NCI-H1694 treated with DMSO at 0.1 percent for 48 hours (cell line): ENCODE data around the gene HELZ.
"Not testable (repeated sequence)": the region's sequence is repeated elsewhere in the genome, so short reads cannot be mapped to it uniquely, and the experiment has no call there.

Experiments
- DNase-seq: peaks from one replicate; lab custom pipeline; 2025; lab: John Stamatoyannopoulos, UW

The HELZ gene

GRCh38 chr17:67227488-67227887, 17.5 kb downstream of the HELZ start:
- no peak for DNase-seq

GRCh38 chr17:67225316-67225715, 19.7 kb downstream of the HELZ start:
- no peak for DNase-seq

DNA sequence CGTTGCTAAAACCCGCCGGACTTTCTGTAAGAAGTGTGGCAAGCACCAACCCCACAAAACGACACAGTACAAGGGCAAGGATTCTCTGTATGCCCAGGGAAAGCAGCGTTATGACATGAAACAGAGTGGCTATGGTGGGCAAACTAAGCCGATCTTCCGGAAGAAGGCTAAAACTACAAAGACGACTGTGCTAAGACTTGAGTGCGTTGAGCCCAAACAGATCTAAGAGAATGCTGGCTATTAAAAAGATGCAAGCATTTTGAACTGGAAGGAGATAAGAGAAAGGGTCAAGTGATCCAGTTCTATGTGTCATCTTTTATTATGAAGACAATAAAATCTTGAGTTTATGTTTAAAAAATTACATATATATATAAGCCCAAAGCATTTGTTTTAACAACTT, 20.3 kb downstream of the HELZ start:
- DNase-seq, result no peak

- no peak for DNase-seq
Observed at GRCh38 chr17:67223924-67224323, 21.1 kb downstream of the HELZ start.

- DNase-seq, result peak; percentile 53
Observed at GRCh38 chr17:67221062-67221998, 23.7 kb downstream of the HELZ start.

DNA sequence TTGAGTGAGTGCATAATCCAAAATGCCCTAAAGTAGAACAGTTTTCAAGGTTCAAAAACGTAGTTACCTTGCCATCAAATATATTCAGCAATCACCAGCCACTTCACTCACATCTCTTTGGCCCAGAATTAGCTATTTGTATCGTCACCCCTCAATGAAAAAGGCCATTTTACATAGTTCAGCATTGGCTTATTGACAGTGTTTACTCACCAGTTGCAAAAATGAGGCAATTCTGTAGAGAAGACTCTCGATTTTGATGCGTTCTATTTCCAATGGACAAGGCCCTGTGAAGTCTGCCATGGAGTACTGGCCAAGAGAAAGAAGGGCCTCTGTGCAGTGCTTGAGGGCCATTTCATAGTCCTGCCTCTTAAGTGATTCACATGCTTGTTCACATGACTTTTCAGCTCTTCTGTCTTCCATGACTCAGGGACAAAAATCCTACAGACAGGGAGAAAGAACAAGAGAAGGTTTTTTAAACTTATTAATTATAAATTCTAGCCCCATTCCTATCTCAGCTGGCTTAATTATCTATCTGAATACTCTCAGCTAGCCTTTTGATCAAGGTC, 26.5 kb downstream of the HELZ start:
- no peak for DNase-seq

- DNase-seq, result no peak
Observed at GRCh38 chr17:67217446-67217845, 27.6 kb downstream of the HELZ start.

- DNase-seq, result no peak
Observed at GRCh38 chr17:67216578-67217320, 28.2 kb downstream of the HELZ start.

- DNase-seq, result no peak
Observed at GRCh38 chr17:67215991-67216421, 29.0 kb downstream of the HELZ start.

GRCh38 chr17:67212714-67213417, 32.1 kb downstream of the HELZ start:
- DNase-seq, result no peak

GRCh38 chr17:67212231-67212630, 32.8 kb downstream of the HELZ start:
- no peak for DNase-seq

GRCh38 chr17:67211742-67212141, 33.3 kb downstream of the HELZ start:
- no peak for DNase-seq

GRCh38 chr17:67210915-67211314, 34.1 kb downstream of the HELZ start:
- no peak for DNase-seq

GRCh38 chr17:67208232-67208631, 36.8 kb downstream of the HELZ start:
- no peak for DNase-seq

- no peak for DNase-seq
Observed at GRCh38 chr17:67203818-67204217, 41.2 kb downstream of the HELZ start.

DNA sequence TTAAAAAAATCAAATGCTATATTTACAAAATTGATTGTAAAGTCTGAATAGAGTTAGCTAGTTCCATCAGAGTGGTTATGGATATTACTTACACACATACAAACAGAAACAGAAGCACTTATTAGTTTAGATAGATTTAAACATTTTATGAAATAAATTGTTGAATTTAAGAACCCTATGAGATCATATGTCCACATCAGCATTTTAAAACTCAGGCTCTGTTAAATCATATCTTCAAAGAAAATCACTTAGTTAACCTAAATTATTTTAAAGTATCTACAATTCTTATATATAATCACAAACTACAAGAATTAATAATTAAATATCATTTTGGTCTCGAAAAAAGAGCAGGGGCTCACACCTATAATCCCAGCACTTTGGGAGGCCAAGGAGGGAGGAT, 42.5 kb downstream of the HELZ start:
- no peak for DNase-seq

DNA sequence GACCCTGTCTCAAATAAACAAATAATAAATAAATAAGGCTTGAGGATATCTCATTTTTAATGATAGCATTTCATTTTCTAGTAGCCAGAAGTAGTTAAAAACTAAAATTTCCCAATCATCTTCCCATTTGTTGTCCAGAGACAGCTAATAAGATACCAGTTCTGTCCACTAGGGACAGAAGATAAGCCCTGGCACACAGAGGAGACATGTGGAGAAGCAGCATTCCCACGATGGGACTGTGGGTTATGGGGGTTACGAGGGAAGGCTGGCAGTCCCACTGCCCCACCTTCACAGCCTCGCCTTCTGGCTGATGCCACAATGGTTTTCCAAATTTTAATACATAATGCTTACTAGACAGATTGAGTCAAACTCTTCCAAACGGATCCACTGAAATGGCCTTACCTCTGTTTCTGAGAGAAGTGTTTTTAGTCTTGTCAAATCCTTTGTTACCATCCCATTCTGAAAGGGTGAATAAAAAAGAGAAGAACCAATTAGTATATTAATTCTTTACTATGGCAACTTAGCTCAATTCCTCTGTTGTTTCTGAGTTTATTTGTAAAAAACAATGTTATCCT, 44.2 kb downstream of the HELZ start:
- no peak for DNase-seq

DNA sequence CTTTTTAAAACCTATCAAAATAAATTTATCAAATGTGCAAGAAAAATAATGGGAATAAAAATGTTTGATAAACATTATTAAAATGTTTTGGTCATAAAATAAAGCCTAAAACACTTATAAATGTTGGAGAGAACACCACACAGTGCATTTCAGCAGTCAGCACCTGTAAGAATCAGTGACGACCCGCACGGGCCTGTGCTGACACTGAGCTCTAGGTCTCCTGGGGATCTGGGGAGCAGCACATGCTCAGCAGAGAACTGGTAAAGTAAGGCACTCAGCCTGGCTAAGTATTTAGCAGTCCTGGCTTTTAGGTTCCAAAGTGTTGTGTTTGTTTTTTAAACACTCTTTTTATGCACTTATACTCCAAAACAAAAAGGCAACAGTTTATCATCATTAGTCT, 46.9 kb downstream of the HELZ start:
- no peak for DNase-seq

DNA sequence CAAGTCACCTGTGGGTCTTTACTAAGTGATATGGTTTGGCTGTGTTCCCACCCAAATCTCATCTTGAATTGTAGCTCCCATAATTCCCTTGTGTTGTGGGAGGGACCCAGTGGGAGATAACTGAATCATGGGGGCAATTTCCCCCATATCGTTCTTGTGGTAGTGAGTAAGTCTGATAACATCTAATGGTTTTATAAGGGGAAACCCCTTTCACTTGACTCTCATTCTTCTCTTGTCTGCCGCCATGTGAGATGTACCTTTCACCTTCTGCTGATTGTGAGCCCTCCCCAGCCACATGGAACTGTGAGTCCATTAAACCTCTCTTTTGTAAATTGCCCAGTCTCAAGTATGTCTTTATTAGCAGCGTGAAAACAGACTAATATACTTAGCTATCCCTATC, 48.0 kb downstream of the HELZ start:
- not testable (repeated sequence) for DNase-seq

DNA sequence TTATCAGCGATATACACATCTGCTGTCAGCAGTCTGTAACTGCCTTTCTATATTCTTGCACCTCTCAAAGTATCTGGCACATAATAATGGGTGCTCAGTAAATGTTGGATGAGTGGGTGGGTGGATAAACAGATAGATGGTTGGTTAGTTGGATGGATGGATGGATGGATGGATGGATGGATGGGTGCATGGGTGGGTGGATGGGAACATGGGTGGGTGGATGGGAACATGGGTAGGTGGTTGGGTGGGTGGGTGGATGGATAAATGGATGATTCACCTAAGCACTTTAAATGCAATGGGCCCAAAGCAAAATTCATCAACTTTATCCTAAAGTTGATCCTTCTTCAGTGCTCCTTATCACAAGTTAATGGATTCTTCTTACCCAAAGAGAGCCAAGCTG, 48.6 kb downstream of the HELZ start:
- no peak for DNase-seq

- no peak for DNase-seq
Observed at GRCh38 chr17:67194134-67194533, 50.9 kb downstream of the HELZ start.

GRCh38 chr17:67187927-67188326, 57.1 kb downstream of the HELZ start:
- DNase-seq, result no peak
